Left forelimb (tissue), 1 donor: ENCODE measurements around the gene ANXA6.
A peak's percentile ranks its signal among the peaks of the same experiment; 100 is the strongest.

Source experiments
- DNase-seq: peaks from one replicate; pipeline ENCODE4 v3.0.0-alpha.2; 2018; ENCODE audit warnings: low spot score

ANXA6 gene

DNA sequence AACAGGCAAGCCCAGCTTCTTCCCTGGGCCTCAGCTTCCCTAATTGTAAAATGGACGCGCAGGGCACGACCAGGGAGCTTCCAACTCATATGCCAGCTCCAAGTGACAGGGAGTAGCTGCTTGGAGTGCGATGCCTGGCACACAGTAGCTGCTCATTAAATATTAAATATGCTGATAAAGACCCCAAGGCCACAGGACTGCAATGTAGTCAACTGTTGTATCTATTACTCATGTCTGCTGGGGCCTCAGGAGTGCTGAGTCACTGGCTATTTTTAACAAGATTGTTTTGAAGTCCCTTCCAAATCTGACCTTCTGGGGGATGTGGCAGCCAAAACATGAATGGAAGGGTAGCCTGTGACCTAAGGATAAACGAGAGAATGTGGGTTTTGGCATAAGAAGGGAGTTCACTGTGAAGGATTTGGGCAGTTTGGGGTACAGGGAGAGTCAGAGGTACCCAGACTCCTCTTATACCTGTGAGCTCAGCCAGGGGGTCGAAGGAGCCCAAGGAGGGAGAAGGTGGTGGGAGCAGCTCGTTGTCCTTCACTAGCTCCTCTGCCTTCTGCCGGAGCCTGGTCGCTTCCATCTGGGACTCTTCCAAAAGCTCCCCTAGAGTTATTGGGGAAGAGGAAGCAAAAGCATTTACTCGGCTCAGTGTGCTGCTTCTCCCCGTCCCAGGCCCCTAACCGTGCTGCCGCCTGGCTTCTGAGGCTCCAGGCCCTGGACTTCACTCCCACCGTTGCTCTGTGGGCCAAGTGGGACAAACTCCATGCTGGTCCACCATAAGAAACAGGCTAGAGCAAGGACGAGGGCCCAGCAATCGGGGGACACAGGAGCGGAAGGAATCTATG, 94.2 kb downstream of the ANXA6 start:
- no peak for DNase-seq

DNA sequence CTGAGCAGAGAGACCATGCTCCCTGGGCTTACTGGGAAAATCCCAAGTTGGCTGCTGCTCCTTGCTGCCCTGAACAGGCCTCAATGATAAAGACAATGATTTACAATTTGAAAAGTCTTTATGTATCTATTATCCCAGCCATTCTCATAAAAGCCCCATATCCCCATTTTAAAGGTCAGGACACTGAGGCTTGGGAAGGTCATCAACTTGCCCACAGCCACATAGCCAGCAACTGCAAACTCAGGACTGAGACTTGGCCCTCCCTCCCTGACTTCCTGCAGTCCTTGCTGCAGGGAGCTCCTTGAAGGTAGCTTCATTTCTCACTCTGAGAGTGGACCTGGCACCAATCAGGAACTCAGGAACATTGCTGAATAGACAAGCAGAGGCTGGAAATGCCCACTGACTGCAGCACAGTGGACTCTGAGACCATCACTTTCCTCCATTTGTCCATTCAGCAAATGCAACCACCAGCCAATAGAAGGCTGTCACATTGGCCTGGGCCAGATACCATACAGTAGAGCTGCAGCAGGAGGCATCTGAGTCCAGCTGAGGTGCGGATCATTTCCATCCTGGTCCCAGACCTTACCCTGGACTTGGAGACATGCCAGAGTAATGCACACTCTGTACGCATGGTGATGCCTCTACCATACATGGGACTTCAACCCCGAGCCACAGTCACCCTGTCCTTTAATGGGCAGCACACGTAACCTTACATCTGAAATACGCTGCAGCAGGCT, 95.0 kb downstream of the ANXA6 start:
- no peak for DNase-seq

DNA sequence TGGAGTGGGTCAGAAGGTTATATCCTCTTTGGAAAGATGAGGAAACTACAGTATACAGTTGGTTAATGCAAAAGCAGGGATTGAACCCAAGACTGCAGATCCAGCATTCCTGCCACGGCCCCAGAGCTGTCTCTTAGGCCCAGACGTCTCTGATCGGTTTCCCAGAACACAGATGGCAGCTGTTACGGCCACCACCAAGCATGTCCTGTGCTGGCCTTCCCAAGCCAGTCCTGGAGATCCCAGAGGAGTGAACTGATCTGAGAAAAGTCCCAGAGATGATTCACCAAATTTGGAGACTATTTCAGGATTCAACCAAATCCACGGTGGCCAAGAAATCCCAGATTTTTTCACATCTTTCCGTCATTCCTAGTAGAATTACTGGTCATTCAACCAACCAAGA, 96.8 kb downstream of the ANXA6 start:
- no peak for DNase-seq

DNA sequence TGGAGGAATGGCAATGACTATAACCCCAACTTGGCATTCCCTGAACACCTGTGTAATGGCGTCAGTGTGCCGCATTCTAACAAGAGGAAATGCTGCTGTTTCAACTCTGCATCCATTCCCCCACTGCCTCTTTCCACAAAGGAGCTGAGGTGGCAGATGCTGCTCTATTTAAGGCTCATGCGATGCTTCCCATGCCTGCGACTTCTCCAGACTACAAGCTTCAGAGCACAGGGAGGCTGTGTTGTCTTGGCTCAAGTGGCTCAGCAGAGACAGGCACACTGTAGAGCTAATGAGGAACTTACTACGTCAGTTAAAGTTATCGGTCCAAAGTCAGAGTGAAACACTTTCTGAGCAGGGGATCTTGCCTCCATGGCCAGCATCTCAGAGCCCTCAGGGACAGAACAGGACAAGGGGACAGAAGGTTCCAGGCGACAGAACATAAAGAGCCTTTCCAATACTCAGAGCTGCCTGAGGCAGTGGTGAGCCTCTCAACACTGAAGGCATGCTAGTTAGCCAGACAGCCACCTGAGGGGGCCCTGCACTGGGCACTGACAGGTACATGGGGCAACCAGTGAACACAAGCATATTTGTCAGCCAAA, 98.6 kb downstream of the ANXA6 start:
- DNase-seq, result no peak

DNA sequence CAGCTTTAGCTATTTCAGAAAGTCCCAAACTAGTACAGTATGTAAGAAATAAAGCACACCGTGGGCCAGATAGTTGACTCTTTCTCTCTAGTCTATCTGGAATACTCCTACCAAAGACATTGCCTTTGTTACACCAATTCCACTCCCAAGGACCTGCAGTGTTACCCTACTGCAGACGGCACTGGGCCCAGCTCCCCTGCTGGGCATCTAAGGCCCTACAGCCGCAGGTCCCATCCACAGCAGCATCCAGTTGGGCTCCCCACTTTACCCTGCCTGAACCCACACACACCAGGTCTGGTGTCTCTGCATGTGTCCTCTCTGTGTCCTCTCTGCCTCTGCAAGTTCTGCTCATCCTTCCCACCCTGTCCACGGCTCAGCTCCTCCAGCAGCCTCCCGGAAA, 99.3 kb downstream of the ANXA6 start:
- DNase-seq, result no peak

DNA sequence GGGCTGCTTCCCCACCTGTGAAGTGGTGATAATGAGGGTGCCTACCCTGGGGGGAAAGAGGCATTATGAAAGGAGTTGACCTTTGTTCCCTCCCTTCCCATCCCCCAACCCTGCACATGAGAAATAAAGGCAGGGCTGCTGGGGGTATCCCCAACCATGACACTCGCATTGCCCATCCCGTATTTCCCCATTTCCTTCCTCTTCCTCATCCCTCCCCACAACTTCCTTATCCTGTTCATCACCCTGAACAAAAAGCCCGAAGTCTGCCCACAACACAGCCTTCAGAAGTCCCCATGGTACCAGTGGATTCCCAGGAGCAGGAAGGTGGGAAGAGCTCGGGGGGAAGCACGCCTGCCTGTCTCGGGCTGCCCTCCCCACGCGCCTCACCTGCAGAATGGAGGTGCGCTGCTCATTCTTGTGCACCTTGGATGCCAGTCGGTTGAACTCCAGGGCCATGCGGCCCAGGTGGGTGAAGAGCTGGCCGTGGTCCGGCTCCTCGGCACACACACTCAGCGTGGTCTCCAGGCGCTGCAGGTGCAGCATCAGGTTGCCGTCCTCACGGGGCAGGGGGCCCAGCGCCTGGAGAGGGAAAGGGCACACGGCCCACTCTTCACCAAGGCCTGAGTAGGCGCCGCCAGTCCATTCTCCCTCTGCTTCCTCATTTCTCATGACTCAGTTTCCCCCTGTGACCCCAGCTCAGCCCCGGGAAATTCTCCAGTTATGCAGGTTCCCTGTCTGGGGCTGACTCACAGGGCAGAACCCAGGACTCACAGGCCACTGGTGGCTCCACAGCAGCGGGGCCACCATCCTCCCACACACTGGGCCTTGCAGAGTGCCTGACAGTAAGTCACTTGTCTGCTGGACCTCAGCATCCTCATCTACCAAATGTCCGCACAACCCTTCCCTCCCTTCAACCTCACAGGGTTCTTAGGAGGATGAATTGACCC, 100.9 kb downstream of the ANXA6 start:
- no peak for DNase-seq

DNA sequence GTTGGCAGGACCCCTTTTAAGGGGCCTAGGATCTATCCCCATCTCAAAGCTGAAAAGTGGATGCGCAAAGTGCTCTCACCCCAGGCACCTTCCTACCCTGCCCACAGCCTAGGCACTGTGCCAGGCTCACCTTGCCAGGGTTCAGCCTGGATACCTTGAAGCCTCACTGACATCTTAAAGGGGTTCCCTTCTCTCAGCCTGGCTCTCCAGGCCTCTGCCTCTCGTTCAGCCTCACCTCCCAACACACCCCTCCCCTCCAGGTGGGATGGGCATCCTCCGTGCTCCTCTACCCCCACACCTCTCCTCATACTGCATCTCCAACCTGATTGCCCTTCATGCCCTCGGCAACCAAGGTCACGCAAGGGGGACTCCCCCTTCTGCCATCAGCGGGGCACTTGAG, 102.2 kb downstream of the ANXA6 start:
- DNase-seq, result no peak

DNA sequence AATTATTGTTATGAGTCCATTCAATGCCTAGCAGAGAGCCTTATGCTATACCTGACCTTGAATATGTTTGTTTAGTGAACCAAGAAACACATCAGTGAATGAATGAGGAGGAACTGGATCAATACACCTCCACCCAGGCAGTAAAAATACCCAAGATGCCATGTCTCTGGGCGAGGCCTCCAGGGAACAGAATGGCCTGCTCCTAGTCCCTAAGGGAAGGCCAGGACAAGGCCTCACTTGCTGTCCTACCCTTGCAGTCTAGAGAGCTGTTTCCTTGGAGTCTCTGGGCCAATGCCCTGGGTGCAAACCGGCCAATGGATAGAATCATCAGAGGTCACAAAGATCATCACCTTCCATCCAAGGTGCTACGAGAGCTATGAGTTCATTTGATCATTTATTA, 102.9 kb downstream of the ANXA6 start:
- no peak for DNase-seq

DNA sequence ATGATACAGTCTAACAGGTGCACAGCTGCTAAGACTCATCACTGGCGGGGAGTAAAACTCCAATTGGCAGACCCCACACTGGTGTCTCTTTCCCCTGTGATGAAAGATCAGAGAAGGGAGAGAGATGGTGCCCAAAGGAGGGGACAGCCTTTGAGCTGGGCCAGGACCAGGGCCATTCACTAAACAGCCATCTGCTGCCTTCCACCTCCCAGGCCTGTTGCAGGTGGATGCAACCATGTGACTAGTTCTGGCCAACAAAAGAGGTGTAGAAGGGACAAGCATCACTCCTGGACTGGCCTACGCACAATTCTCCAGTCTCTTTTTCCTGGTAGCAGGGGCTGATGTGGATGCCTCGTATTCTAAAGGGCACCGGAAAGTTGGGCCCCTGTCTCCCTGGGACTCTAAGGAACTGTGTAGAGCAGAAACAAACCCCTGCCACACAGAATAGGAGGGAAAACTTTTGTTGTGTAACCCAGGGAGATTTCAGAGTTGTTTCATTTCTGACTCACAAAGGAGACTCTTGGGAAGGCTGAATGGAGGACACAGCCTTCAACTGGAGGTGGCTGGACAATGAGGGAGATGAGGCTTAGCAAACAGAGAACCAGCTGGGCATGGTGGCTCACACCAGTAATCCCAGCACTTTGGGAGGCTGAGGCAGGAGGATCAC, 103.7 kb downstream of the ANXA6 start:
- DNase-seq, result no peak

DNA sequence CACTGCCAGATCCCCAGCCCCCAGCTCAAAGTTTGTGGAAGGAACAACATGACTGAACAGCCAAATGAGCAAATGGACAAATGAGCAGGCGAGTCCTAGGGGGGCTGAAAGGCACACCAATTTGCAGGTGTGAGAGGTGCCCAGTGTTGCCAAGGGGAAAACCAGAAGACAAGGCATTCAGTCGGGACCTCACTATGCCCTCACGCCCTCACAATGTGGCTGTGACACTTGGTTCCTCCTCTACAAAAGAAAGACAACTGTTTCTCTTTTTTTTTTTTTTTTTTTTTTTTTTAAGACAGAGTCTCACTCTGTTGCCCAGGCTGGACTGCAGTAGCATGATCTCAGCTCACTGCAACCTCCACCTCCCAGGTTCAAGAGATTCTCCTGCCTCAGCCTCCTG, 104.7 kb downstream of the ANXA6 start:
- no peak for DNase-seq

DNA sequence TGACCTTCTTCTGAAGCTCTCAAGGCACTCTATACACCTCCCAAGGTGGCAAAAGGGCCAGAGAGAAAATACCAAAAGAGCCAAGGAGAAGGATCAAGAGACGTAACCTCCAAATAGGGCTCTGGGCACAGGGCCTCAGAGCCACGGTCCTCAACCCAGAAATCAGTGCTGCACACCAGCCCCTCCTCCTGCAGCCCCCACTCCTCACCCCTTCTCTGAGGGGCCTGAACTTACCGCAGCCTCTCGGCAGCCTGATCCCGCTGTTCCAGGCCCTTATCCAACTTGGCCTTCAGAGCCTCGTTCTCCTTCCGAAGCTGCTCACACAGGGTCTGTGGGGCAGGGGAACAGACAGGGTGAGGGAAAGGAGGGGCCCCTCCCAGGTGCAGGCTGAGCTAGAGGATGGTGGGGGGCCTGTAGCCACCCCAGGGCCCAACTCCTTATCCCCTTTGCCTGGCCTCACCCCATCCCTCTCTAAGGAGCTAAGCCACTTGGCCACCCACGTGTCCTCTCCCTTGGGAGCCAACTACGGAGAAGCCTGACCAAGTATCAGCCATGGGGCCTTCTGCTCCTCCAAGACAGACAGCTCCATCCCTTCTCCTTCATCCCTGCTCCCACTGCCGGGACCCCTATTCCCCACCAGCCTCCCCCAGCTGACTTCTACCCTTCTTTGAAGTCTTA, 105.5 kb downstream of the ANXA6 start:
- no peak for DNase-seq

DNA sequence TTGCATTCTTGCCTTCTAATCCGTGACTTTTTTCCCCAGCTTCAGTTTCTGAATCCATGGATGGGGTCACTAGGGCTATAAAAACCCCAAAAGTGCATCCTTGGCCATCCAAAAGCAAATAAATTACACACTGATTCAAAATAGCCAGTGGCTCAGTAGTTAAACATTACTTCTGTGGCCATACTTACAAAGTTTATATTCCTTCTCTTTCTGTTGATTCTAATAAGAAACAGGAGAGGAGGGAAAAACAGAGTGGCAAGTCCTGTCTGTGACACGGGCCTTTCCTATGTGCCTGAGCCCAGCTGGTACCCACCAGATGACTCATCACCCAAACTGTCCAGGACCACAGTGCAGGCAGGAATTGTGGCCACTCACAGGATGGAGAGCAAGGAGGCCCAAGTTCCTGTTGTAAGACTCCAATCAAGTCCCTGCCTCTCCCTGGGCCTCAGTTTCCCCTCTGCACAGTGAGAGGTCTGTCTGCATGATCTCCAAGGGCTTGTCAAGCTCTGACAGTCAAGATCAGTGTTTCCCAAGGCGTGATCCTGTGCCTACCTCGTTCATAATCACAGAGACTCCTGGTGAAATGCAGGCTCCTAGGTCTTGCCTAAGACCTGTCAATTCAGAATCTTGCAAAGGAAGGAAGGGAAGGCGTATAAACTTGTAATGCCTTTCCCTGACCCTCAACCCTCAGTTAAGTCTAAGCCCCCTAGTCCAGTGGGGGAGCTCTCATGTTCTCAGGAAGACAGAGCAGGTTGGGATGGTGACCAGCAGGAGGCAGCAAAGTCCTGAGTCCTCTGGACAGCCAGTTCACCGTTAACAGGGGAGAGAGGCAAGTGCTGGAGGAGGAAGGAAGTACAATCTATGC, 106.3 kb downstream of the ANXA6 start:
- DNase-seq, result peak; percentile 79
